Small intestine (tissue), 7 donors: Measurements from ENCODE around the gene PRSS2. TPM values are rescaled to one million over a fixed set of nuclear protein-coding genes. Genes with fewer than 3 reads are reported as not detected.
A peak's percentile ranks its signal among the peaks of the same experiment; 100 is the strongest.

Experiments
- DNase-seq, 2 donors: peaks; one replicate each; pipeline versions ENCODE4 v3.0.0 to v3.0.0-alpha.2; 2013
- FAIRE-seq: peaks from 2 replicates; lab custom pipeline; 2012; peaks lifted over from hg19 to GRCh38; lab: Jason Lieb, UNC
- H3K27ac ChIP-seq, 3 donors: one replicate each; pipeline ENCODE4 v1.5.1; 2013; ENCODE audit warnings: low read length in 2 of 3, mild to moderate bottlenecking in 2 of 3, control low read depth in 1 of 3, inconsistent platforms in 1 of 3, low read depth in 1 of 3, moderate library complexity in 1 of 3
- H3K27me3 ChIP-seq, 3 donors: one replicate each; pipeline ENCODE4 v1.6.1; 2013; ENCODE audit warnings: low read length in 3 of 3, inconsistent platforms in 1 of 3; ENCODE audit not compliant: control insufficient read depth in 3 of 3, insufficient read depth in 3 of 3
- H3K36me3 ChIP-seq, 3 donors: one replicate each; pipeline ENCODE4 v1.6.1; 2013; ENCODE audit warnings: low read length in 3 of 3, inconsistent platforms in 1 of 3, low read depth in 1 of 3, mild to moderate bottlenecking in 1 of 3, moderate library complexity in 1 of 3; ENCODE audit not compliant: control insufficient read depth in 3 of 3, insufficient read depth in 2 of 3
- H3K4me1 ChIP-seq, 3 donors: one replicate each; pipeline ENCODE4 v1.6.1; 2013; ENCODE audit warnings: low read length in 2 of 3, inconsistent platforms in 1 of 3, low read depth in 1 of 3, mild to moderate bottlenecking in 1 of 3, moderate library complexity in 1 of 3; ENCODE audit not compliant: control insufficient read depth in 3 of 3, insufficient read depth in 2 of 3
- H3K4me3 ChIP-seq, 3 donors: one replicate each; pipeline ENCODE4 v1.5.1; 2013; ENCODE audit warnings: low read length in 3 of 3, control low read depth in 1 of 3, inconsistent platforms in 1 of 3, low read depth in 1 of 3, mild to moderate bottlenecking in 1 of 3, moderate library complexity in 1 of 3
- H3K9me3 ChIP-seq, 2 donors: one replicate each; pipeline ENCODE4 v1.6.1; 2013; ENCODE audit warnings: low read depth in 1 of 2, low read length in 1 of 2; ENCODE audit not compliant: control insufficient read depth in 2 of 2, insufficient read depth in 1 of 2
- WGBS, 3 donors: extraction: QIAGEN DNeasy Blood & Tissue Kit; methylation state at CpG; one replicate each; pipeline ENCODE4 v1.1.7; 2013; 5-methylcytosine and 5-hydroxymethylcytosine counted together
- polyA plus RNA-seq, 4 donors: library from polyadenylated mRNA; stranded (reverse) in 3 of 4; unstranded in 1 of 4; fragments of 200-250 nt in 3 of 4; fragments of 120-200 nt in 1 of 4; gene quantifications; one replicate each; pipeline versions ENCODE4 v1.2.1 to v1.2.3, GENCODE V29; 2013
- donor health status: healthy with polysubstance abuse.
- donor health status: control.
- donor health status: control.
- donor health status: Bipolar disorder and iron deficiency.
- donor health status: healthy.

PRSS2 gene
- polyA plus RNA-seq, 4 donors, result 0.80 to 814 (median 123) TPM

DNA sequence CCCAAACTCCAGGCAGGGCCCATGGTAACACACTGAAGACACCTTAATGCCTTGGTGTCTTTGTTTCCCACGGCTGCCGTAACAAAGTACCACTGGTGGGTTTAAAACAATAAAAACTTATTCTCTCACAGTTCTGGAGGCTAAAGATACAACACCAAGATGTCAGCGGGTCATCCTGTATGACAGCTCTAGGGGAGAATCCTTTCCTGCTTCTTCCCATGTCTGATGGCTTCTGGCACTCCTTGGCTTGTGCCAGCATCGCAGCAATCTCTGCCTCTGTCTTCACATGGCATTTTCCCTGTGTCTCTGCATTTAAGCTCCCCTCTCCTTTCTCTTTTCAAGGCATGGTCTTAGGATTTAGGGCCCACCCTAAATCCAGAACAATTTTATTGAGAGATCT is 33.1 kb downstream of the PRSS2 start:
- H3K27ac ChIP-seq, result peak overlapping the region in 1 of 3 donors; percentile 18
- H3K36me3 ChIP-seq, result no peaks in the 10 kb centered on the region
- no peak overlapping the region for H3K4me3 ChIP-seq
- DNase-seq (no peak), FAIRE-seq (no peak)
- no peaks in the 10 kb centered on the region for H3K4me1 ChIP-seq
- WGBS, 3 donors, result 76 to 92% (median 87%) methylated on average over 4 of the region's 4 CpGs
- peaks cover 0 to 45% (median 4%) of the 10 kb centered on the region in 3 donors for H3K27me3 ChIP-seq
- no peaks in the 10 kb centered on the region for H3K9me3 ChIP-seq

DNA sequence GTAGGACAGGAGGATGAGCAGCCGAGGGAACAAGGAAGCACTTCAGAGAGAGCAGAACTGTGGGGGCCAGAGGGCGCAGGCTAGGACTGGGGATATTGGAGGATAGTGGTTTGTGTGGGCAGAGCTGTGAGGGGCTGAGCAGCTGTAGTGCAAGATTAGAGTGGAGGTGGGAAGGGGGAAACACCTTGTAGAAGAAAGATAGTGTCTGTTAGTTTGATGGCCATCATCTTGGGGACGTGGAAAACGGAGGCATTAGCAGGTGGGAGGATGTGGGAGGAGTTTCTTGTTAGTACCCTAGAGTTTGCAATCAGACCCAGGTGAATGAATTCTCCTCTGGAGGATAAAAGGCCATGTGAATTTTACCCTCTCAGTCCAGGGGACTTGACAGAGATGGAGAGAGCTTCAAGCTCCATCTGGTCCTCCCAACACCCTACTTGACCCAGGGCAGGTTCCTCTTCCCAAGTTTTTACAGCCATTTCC is 34.0 kb downstream of the PRSS2 start:
- H3K36me3 ChIP-seq, result no peaks in the 10 kb centered on the region
- H3K4me1 ChIP-seq, result no peaks in the 10 kb centered on the region
- WGBS, 3 donors, result 50 to 65% (median 58%) methylated on average over 4 of the region's 4 CpGs
- H3K4me3 ChIP-seq, result no peak overlapping the region
- no peaks in the 10 kb centered on the region for H3K9me3 ChIP-seq
- FAIRE-seq (no peak), DNase-seq (no peak)
- H3K27me3 ChIP-seq, result peaks cover 0 to 42% (median 0%) of the 10 kb centered on the region in 3 donors
- peak overlapping the region in 1 of 3 donors; percentile 18 for H3K27ac ChIP-seq

DNA sequence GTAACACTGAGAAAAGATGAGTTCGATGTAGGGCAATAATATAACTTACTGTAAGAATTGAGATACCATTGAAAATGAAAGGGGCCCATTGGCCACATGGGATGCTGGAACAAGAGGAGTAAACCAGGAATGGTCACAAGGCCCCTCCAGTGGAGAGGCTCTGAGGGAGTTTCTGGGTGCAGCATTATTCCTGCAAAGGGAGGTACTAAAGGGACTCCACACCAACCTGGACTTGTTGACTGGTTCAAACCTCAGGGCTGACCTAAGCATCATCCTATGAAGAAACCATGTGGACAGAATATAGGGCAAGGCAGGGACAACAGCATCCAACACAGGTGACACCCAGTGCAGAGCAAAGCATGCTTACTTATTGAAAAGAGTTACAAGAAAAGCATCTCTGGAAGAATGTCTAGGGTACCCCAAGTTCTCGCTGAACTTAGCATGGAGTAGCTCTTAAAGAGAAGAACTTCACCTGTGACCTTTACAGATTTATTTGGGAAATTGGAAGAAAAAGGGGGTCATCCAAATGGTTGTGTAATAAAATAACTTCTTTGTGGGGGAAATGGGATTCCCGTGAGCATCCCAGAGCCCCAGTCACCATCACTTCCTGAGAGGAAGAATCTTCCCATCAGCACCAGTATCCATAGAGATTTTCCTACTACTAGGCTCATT is 34.7 kb downstream of the PRSS2 start:
- FAIRE-seq, result no peak
- Histone ChIP-seq H3K36me3 (no peaks in the 10 kb centered on the region), H3K27ac (peak overlapping the region in 1 of 3 donors; percentile 46)

DNA sequence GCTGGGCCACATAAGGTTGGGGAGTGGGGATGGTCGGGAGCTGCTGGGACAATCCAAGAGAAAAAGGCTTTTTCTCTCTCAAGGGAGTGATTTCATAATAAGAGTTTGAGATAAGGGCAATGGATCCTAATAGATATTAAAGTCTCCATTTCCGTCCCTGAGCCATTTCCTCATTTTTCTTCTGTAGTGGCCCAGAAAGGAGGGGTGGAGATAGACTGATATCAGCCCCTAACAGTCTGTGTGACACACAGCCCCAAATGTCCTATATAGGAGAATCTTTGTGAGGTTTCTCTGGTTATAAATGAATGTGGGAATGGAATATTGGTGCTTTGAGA is 35.2 kb downstream of the PRSS2 start:
- Histone ChIP-seq H3K9me3 (no peaks in the 10 kb centered on the region), H3K4me1 (no peaks in the 10 kb centered on the region), H3K4me3 (no peak overlapping the region), H3K27ac (peak overlapping the region in 2 of 3 donors; percentile 38 to 49), H3K27me3 (peaks cover 0 to 34% (median 0%) of the 10 kb centered on the region in 3 donors), H3K36me3 (no peaks in the 10 kb centered on the region)
- WGBS, 3 donors, result 35 to 45% (median 35%) methylated on average over 2 of the region's 2 CpGs
- DNase-seq (no peak), FAIRE-seq (no peak)

More for the DNA sequence above, 34.7 kb downstream of the PRSS2 start:
- DNase-seq, result no peak
- H3K4me1 ChIP-seq, result no peaks in the 10 kb centered on the region
- H3K9me3 ChIP-seq, result no peaks in the 10 kb centered on the region
- no peak overlapping the region for H3K4me3 ChIP-seq
- H3K27me3 ChIP-seq, result peaks cover 0 to 38% (median 0%) of the 10 kb centered on the region in 3 donors
- WGBS, 3 donors, result 87 to 93% (median 88%) methylated on average over 3 of the region's 3 CpGs

DNA sequence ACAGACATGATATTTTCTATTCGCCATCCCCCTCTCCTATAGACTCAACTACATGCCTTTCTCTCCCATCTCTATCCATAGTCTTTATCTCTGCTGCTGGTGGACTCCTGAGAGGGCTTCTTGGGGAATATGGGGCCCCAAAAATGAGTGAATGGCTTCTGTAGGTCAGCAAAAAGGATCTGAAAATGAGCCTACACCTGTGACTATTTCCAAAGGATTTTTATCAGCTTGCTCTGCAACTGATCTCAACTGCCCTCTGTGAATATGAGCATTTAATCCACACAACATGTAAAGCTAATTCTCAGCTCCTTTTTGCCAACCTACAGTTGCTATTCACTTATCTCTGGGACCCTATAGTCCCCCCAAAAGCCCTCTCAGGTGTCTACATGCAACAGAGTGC is 36.2 kb downstream of the PRSS2 start:
- H3K9me3 ChIP-seq, result no peaks in the 10 kb centered on the region
- no peaks in the 10 kb centered on the region for H3K4me1 ChIP-seq
- peak overlapping the region in 2 of 3 donors; percentile 38 to 71 for H3K27ac ChIP-seq
- no peak for FAIRE-seq
- peaks cover 0 to 32% (median 0%) of the 10 kb centered on the region in 3 donors for H3K27me3 ChIP-seq
- H3K36me3 ChIP-seq, result no peaks in the 10 kb centered on the region
- DNase-seq, result no peak
- no peak overlapping the region for H3K4me3 ChIP-seq
- WGBS, 3 donors, result 75 to 88% (median 80%) methylated on average over 1 of the region's 1 CpG

DNA sequence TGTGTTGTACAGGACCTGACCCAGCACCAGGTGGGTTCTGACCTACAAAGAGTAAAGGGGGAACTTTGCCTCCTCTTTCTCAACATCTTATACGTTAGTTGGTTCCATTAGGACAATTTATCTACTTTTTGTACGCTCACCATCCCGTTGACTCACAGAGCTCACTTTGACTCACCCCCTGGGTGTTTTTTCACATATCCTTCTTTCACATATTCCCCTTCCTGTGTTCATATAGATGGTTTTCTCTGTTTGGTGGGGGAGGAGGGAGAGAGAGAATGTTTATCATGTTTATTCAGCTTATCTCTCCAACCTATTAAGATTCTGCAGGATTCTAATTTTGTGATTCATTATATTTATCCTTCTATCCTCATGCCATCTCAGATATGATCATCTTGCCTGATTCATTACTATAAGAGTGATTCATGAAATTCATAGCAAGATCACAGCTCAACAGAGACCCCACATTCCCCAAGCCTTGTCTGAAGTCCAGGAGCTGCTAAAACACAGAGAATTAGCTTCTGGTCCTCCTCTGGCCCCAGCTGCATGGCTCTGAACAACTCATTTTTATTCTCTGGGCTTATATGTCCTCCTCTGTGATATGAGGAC is 37.2 kb downstream of the PRSS2 start:
- DNase-seq (no peak), FAIRE-seq (no peak)
- H3K4me3 ChIP-seq, result no peak overlapping the region
- WGBS, 3 donors, result 40 to 47% (median 47%) methylated on average over 3 of the region's 3 CpGs
- H3K36me3 ChIP-seq, result no peaks in the 10 kb centered on the region
- peaks cover 0 to 30% (median 0%) of the 10 kb centered on the region in 3 donors for H3K27me3 ChIP-seq
- no peaks in the 10 kb centered on the region for H3K4me1 ChIP-seq
- no peaks in the 10 kb centered on the region for H3K9me3 ChIP-seq
- H3K27ac ChIP-seq, result peak overlapping the region; percentile 15 to 90 (median 54)

DNA sequence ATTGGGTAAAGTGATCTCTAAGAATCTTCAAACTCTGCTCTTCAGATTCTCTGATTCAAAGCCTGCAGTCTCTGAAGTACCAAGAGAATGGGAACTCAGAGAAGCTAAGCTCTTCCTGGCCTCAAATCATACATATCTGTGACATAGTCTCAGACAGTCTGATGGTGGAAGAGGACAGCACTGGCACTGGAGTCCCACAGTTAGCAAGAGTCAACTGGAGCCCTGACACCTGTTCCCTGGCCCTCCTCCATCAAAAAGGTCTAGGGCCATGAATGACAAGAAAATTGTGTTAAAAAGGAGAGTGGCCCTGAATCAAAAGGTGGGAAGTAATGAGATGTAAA is 37.7 kb downstream of the PRSS2 start:
- H3K27ac ChIP-seq, result peak overlapping the region; percentile 15 to 90 (median 54)
- FAIRE-seq, result no peak
- H3K36me3 ChIP-seq, result no peaks in the 10 kb centered on the region
- H3K4me1 ChIP-seq, result no peaks in the 10 kb centered on the region
- H3K9me3 ChIP-seq, result no peaks in the 10 kb centered on the region
- H3K27me3 ChIP-seq, result peaks cover 0 to 31% (median 0%) of the 10 kb centered on the region in 3 donors
- DNase-seq, result peak in 1 of 2 donors; percentile 46
- H3K4me3 ChIP-seq, result no peak overlapping the region

DNA sequence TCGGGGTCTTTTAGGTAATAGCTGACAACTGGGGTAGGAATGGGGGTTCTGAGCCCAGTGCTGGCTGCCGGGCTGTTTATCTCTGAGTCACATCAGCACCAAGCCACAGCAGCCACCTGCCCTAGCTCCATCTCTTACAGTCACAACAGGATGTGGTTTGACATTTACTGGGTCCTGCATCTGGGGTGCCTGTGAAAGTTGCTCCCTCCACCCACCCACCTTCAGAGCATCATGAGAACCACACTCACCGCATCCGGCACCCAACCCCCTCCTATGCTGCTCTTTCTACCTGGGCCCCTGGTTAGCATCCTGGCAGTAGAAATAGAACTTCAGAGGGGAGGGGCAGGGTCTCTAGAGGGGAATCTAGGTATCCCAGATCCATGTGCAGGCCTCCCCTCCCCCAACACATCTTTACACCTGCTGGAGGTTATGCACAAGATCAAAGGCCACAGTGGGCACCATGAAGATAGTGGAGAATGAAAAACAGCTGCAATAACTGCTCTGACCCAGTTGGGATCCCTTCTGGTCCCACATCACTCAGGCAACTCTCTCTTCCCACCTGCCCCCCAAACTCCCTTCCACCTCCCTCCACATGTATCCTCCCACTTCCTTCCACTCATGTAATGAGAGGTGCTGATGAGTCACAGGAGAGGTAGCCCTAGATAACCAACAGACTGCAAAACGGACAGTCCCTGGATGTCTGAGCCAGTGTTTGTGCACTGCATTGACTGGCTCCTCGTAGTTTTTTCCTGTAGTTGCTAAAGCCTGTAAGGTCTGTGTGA is 38.2 kb downstream of the PRSS2 start:
- no peak for FAIRE-seq
- Histone ChIP-seq H3K36me3 (no peaks in the 10 kb centered on the region), H3K27me3 (peaks cover 0 to 31% (median 0%) of the 10 kb centered on the region in 3 donors), H3K4me3 (no peak overlapping the region), H3K27ac (peak overlapping the region in 2 of 3 donors; percentile 50 to 92), H3K4me1 (no peaks in the 10 kb centered on the region), H3K9me3 (no peaks in the 10 kb centered on the region)
- WGBS, 3 donors, result 36 to 47% (median 45%) methylated on average over 6 of the region's 6 CpGs
- DNase-seq, result peak; percentile 15 to 76
